ENCODE measurements around the gene STYXL1.

The STYXL1 gene

GRCh38 chr7:75991531-75992082, 56.2 kb downstream of the STYXL1 start:
- no peak for DNase-seq

GRCh38 chr7:75989500-75990388, 58.1 kb downstream of the STYXL1 start:
- DNase-seq, result no peak

GRCh38 chr7:75988568-75989499, 59.0 kb downstream of the STYXL1 start:
- no peak for DNase-seq

- no peak for DNase-seq
These were observed 59.8 kb downstream of the STYXL1 start for GRCh38 chr7:75987805-75988567.

- DNase-seq, result no peak
These were observed 60.6 kb downstream of the STYXL1 start for GRCh38 chr7:75987026-75987804.

GRCh38 chr7:75986147-75986781, 61.5 kb downstream of the STYXL1 start:
- DNase-seq, result no peak

- DNase-seq, result no peak
These were observed 62.2 kb downstream of the STYXL1 start for GRCh38 chr7:75985518-75986146.

GRCh38 chr7:75985009-75985517, 62.7 kb downstream of the STYXL1 start:
- no peak for DNase-seq

GRCh38 chr7:75984130-75985008, 63.4 kb downstream of the STYXL1 start:
- DNase-seq, result no peak

- DNase-seq, result no peak
These were observed 64.2 kb downstream of the STYXL1 start for GRCh38 chr7:75983471-75984129.

- no peak for DNase-seq
These were observed 65.3 kb downstream of the STYXL1 start for GRCh38 chr7:75982306-75983064.

- no peak for DNase-seq
These were observed 66.1 kb downstream of the STYXL1 start for GRCh38 chr7:75981453-75982305.

- DNase-seq, result no peak
These were observed 66.7 kb downstream of the STYXL1 start for GRCh38 chr7:75981203-75981452.

GRCh38 chr7:75980430-75981202, 67.2 kb downstream of the STYXL1 start:
- no peak for DNase-seq

- no peak for DNase-seq
These were observed 67.9 kb downstream of the STYXL1 start for GRCh38 chr7:75979759-75980429.

- peak; percentile 17 for DNase-seq
These were observed 70.1 kb downstream of the STYXL1 start for GRCh38 chr7:75977743-75978142.
